Activated CD8-positive, alpha-beta memory T cell treated with anti-CD3 and anti-CD28 coated beads for 36 hours (primary cell): Measurements from ENCODE around the gene PARVB. TPM values are rescaled to one million over a fixed set of nuclear protein-coding genes. Genes with fewer than 3 reads are reported as not detected.

Experiments used
- total RNA-seq, 2 experiments: library from RNA; stranded (reverse); gene quantifications; one replicate each; pipeline ENCODE4 v1.2.3, GENCODE V29; 2021

The PARVB gene
- total RNA-seq, 2 experiments from 2014 or later, result 94.0 to 101 TPM

Other genes starting within 250 kb of the PARVB start
- under 1 TPM; 0.42 to 0.44 TPM for gene EFCAB6, start 212.0 kb upstream of the PARVB start, total RNA-seq
- not detected for gene SULT4A1, start 161.8 kb upstream of the PARVB start, total RNA-seq
- not detected for gene PNPLA5, start 132.3 kb upstream of the PARVB start, total RNA-seq
- gene PNPLA3, start 100.5 kb upstream of the PARVB start, total RNA-seq, result under 1 TPM; 0.15 to 0.42 TPM
- 10 to 100 TPM; 56.1 to 57.6 TPM for gene SAMM50, start 68.9 kb upstream of the PARVB start, total RNA-seq
- 10 to 100 TPM; 47.9 to 50.0 TPM for gene PARVG, start 156.6 kb downstream of the PARVB start, total RNA-seq